D721Med (cell line): Measurements from ENCODE around the gene CHI3L2.

Experiments
- DNase-seq: peaks from one replicate; pipeline ENCODE4 v3.0.0; 2011; ENCODE audit warnings: low spot score; ENCODE audit not compliant: insufficient read length
- FAIRE-seq: peaks from 2 replicates; lab custom pipeline; 2011; peaks lifted over from hg19 to GRCh38; lab: Jason Lieb, UNC
- CTCF ChIP-seq: IDR thresholded peaks from 2 replicates; pipeline ENCODE4 v1.5.1; 2012; ENCODE audit warnings: mild to moderate bottlenecking, control low read depth; ENCODE audit not compliant: insufficient read depth; ENCODE audit errors: missing control alignments

Gene CHI3L2

DNA sequence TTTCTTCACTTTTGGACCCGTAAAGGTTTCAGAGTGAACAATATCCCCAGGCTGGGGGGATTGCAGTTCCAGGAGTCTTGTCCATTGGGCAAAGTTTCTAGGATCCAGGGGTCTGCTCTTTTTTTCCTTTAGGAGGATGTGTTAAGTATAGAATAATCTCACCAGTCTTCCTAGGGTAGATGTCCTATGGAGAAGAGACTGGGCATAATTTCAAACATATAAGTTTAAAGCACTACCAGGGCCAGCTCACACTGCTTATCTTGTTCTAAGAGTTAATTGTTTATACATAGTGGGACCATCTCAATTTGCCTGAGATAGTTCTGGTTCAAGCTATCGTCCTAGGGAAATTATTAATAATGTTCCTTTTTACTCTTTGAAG lies 1.2 kb downstream of the CHI3L2 start:
- no peak for TF ChIP-seq CTCF
- DNase-seq (no peak), FAIRE-seq (no peak)

- FAIRE-seq (no peak), DNase-seq (no peak)
- TF ChIP-seq CTCF, result no peak
These were observed 4.6 kb downstream of the CHI3L2 start for GRCh38 chr1:111232134-111232533.

DNA sequence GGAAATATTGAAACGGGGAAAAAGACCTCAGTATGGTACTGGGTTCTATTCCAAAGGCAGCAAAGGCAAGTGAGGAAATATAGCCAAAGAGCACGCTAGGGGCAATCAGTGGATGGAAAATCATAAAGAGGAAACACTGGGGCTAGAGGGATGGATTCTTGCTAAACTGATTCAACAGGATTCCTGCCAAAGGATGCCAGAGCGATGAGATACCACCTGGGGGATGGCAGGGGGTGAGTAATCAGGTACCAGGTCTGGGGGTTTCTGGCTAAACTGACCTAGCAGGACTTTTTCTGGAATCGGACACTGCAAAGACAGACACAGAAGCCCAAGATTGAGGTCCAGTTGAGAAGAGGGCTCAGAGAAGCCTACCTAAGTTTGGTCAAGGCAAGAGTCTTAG lies 6.7 kb downstream of the CHI3L2 start:
- DNase-seq (no peak), FAIRE-seq (no peak)
- TF ChIP-seq CTCF, result no peak

- no peak for FAIRE-seq
- no peak for TF ChIP-seq CTCF
- no peak for DNase-seq
These were observed 7.4 kb downstream of the CHI3L2 start for GRCh38 chr1:111234866-111235265.

DNA sequence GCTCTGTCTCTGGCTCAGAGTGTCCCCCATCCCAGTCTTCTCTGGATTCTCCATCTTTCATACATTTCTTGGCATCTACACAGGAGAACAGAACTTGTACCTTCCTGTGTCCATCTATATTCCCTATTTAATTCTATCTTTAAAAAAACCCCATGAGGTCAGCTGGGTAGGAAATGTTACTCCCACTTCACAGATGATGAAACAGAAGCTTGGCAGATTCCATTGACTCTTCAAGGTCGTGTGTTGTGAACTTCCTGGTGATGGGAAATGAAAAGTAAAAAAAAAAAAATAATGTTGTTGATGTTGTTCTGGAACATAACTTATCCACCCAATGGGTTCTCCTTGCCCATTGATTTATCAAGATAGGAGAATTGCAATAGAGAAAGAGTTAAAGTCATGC lies 8.9 kb downstream of the CHI3L2 start:
- DNase-seq (no peak), FAIRE-seq (no peak)
- TF ChIP-seq CTCF, result no peak

GRCh38 chr1:111236806-111237205 lies 9.3 kb downstream of the CHI3L2 start:
- DNase-seq (no peak), FAIRE-seq (no peak)
- TF ChIP-seq CTCF, result no peak

- no peak for TF ChIP-seq CTCF
- no peak for FAIRE-seq
- no peak for DNase-seq
These were observed 10.7 kb downstream of the CHI3L2 start for GRCh38 chr1:111238056-111238795.
